K562 (cell line): ENCODE measurements around the gene DAO. TPM values are rescaled to one million over a fixed set of nuclear protein-coding genes. Genes with fewer than 3 reads are reported as not detected.

ENCODE experiments used
- CSDE1 ChIP-seq, 2 experiments: fragments of 450-650 bp; IDR thresholded peaks; 2 replicates each; pipeline ENCODE4 v1.6.1; 2016; ENCODE audit warnings: mild to moderate bottlenecking in 1 of 2
- DMBX1 ChIP-seq: fragments of 250-450 bp; sonication (Bioruptor Pico); IDR thresholded peaks from 2 replicates; pipeline ENCODE4 v1.8.0; 2022; ENCODE audit warnings: inconsistent platforms, mild to moderate bottlenecking, moderate library complexity, borderline replicate concordance
- EP300 ChIP-seq: IDR thresholded peaks from 2 replicates; pipeline ENCODE4 v1.6.1; 2012; ENCODE audit warnings: low read length, improper control_type of control experiment
- FOXK1 ChIP-seq: sonication (generic); formaldehyde crosslinking; IDR thresholded peaks from 2 replicates; pipeline ENCODE4 v1.8.0; 2022; ENCODE audit warnings: missing genetic modification reagents, mild to moderate bottlenecking, borderline replicate concordance
- FOXK2 ChIP-seq, 2 experiments: fragments of 450-650 bp; IDR thresholded peaks in 1 of 2; conservative IDR thresholded peaks in 1 of 2; 2 replicates each; pipeline ENCODE4 v1.6.1; 2016; ENCODE audit warnings: low read depth in 2 of 2, mild to moderate bottlenecking in 1 of 2
- HMG20A ChIP-seq: fragments of 450-650 bp; formaldehyde crosslinking; conservative IDR thresholded peaks from 2 replicates; pipeline ENCODE4 v1.4.0; 2020; ENCODE audit warnings: mild to moderate bottlenecking, mixed read lengths
- MBD1 ChIP-seq: fragments of 250-450 bp; sonication (Bioruptor Pico); IDR thresholded peaks from 2 replicates; pipeline ENCODE4 v1.8.0; 2022; ENCODE audit warnings: inconsistent platforms
- MCM7 ChIP-seq, 2 experiments: fragments of 450-650 bp; IDR thresholded peaks; 2 replicates each; pipeline ENCODE4 v1.6.1; 2016 to 2018
- MITF ChIP-seq: IDR thresholded peaks from 2 replicates; pipeline ENCODE4 v1.6.1; 2014; ENCODE audit warnings: antibody characterized with exemption
- SMARCE1 ChIP-seq: fragments of 450-650 bp; IDR thresholded peaks from 2 replicates; pipeline ENCODE4 v1.7.1; 2016; ENCODE audit warnings: mild to moderate bottlenecking
- SP1 ChIP-seq: sonication (generic); formaldehyde crosslinking; IDR thresholded peaks from 2 replicates; pipeline ENCODE4 v1.8.1; 2022; ENCODE audit warnings: mild to moderate bottlenecking, missing genetic modification reagents
- ZKSCAN1 ChIP-seq: fragments of 150-350 bp; IDR thresholded peaks from 2 replicates; pipeline ENCODE4 v1.6.1; 2016; ENCODE audit warnings: low read depth, low read length
- ZNF316 ChIP-seq: fragments of 450-650 bp; IDR thresholded peaks from 2 replicates; pipeline ENCODE4 v1.6.1; 2016
- ZNF398 ChIP-seq: fragments of 250-450 bp; sonication (Bioruptor Pico); IDR thresholded peaks from 2 replicates; pipeline ENCODE4 v1.8.0; 2021; ENCODE audit warnings: moderate library complexity, mild to moderate bottlenecking, inconsistent platforms
- ZNF407 ChIP-seq: fragments of 450-650 bp; IDR thresholded peaks from 2 replicates; pipeline ENCODE4 v1.6.1; 2016; ENCODE audit warnings: low read depth
- polyA plus RNA-seq, 8 experiments: library from polyadenylated mRNA; depleted of rRNA in 4 of 8; stranded (reverse) in 5 of 8; unstranded in 3 of 8; fragments of >200 nt; fragmentation: Nextera tagmentation in 2 of 8; fragmentation: Illumina TruSeq in 1 of 8; extraction: Ambion mirVana in 2 of 8; extraction: Trizol in 1 of 8; gene quantifications; 2 replicates each; pipeline versions ENCODE4 v1.2.1 to v1.2.3, GENCODE V29; 2011 to 2014; ENCODE audit warnings: inconsistent platforms in 1 of 8, missing spikeins in 1 of 8
- total RNA-seq, 7 experiments: library from RNA; depleted of rRNA in 6 of 7; stranded (reverse); fragments of >200 nt in 6 of 7; fragmentation: Illumina TruSeq in 2 of 7; extraction: Trizol in 2 of 7; gene quantifications; 2 replicates each; pipeline versions ENCODE4 v1.2.1 to v1.2.3, GENCODE V29; 2011 to 2021; ENCODE audit warnings: low replicate concordance in 1 of 7

Gene DAO
- total and polyA plus RNA-seq, 9 of the 15 experiments (the other 6 are each of a cell fraction or from before 2014, with no cell fraction given): not detected

- no peak for TF ChIP-seq ZNF398
- peak; percentile 22; the same call in 1 of the 2 replicates for TF ChIP-seq ZKSCAN1
- TF ChIP-seq ZNF316: no peak
- no peak for TF ChIP-seq ZNF407
- TF ChIP-seq HMG20A (CRISPR knock-in tag): no peak
- no peak for TF ChIP-seq FOXK1 (CRISPR knock-in tag)
- peak; percentile 92 for TF ChIP-seq EP300
- no peak for TF ChIP-seq CSDE1 (IDR thresholded peaks at IDR 0.05)
- TF ChIP-seq DMBX1 (CRISPR knock-in tag): peak; percentile 64; the same call in 1 of the 2 replicates
- peak; percentile 64 to 71; a peak in 3 of 4 replicates for TF ChIP-seq FOXK2 (conservative IDR thresholded peaks at IDR 0.05 in 1 of 2, IDR thresholded peaks at IDR 0.05 in 1 of 2; ENCODE audit: low read depth in 2 of 2)
- TF ChIP-seq MBD1 (CRISPR knock-in tag): no peak
- no peak for TF ChIP-seq MCM7 (IDR thresholded peaks at IDR 0.05)
- no peak for TF ChIP-seq MITF
- TF ChIP-seq SP1: peak; percentile 63
- TF ChIP-seq SMARCE1: peak; percentile 95
Observed at GRCh38 chr12:108855284-108856169, 24.4 kb upstream of the DAO start (continued).
